Measurements from ENCODE around the gene THYN1.

DNA sequence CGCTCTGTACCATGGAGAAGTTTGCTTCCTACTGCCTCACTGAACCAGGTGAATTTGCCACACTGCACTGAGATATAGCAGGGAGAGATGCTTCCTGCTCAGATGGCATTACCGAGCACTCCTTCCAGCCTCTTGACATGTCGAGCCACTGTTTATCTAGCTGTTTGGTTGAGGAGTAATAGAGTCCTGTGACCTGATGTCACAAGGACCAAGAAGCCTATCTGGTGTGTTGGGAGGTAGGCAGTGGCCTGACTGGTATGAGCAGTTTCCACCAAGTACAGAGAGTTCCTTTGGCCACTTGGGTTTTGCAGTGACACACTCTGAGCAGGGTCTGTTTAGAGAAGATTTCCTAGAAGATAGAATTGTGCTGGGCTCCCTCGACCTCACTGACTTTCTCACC lies 5.4 kb upstream of the THYN1 start:
- TF ChIP-seq, protein P1, sequence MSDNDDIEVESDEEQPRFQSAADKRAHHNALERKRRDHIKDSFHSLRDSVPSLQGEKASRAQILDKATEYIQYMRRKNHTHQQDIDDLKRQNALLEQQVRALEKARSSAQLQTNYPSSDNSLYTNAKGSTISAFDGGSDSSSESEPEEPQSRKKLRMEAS (IDR thresholded peaks at IDR 0.05), result no peak
- TF ChIP-seq, protein P2, sequence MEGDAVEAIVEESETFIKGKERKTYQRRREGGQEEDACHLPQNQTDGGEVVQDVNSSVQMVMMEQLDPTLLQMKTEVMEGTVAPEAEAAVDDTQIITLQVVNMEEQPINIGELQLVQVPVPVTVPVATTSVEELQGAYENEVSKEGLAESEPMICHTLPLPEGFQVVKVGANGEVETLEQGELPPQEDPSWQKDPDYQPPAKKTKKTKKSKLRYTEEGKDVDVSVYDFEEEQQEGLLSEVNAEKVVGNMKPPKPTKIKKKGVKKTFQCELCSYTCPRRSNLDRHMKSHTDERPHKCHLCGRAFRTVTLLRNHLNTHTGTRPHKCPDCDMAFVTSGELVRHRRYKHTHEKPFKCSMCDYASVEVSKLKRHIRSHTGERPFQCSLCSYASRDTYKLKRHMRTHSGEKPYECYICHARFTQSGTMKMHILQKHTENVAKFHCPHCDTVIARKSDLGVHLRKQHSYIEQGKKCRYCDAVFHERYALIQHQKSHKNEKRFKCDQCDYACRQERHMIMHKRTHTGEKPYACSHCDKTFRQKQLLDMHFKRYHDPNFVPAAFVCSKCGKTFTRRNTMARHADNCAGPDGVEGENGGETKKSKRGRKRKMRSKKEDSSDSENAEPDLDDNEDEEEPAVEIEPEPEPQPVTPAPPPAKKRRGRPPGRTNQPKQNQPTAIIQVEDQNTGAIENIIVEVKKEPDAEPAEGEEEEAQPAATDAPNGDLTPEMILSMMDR (IDR thresholded peaks at IDR 0.05; ENCODE audit: low read depth, low read length, missing input control), result no peak
- TF ChIP-seq SP1 (IDR thresholded peaks at IDR 0.05) (no peak), ZBTB33 (IDR thresholded peaks at IDR 0.05) (no peak), GABPA (IDR thresholded peaks at IDR 0.05 in 1 of 2, conservative IDR thresholded peaks at IDR 0.05 in 1 of 2) (no peak)
- TF ChIP-seq, protein P3, sequence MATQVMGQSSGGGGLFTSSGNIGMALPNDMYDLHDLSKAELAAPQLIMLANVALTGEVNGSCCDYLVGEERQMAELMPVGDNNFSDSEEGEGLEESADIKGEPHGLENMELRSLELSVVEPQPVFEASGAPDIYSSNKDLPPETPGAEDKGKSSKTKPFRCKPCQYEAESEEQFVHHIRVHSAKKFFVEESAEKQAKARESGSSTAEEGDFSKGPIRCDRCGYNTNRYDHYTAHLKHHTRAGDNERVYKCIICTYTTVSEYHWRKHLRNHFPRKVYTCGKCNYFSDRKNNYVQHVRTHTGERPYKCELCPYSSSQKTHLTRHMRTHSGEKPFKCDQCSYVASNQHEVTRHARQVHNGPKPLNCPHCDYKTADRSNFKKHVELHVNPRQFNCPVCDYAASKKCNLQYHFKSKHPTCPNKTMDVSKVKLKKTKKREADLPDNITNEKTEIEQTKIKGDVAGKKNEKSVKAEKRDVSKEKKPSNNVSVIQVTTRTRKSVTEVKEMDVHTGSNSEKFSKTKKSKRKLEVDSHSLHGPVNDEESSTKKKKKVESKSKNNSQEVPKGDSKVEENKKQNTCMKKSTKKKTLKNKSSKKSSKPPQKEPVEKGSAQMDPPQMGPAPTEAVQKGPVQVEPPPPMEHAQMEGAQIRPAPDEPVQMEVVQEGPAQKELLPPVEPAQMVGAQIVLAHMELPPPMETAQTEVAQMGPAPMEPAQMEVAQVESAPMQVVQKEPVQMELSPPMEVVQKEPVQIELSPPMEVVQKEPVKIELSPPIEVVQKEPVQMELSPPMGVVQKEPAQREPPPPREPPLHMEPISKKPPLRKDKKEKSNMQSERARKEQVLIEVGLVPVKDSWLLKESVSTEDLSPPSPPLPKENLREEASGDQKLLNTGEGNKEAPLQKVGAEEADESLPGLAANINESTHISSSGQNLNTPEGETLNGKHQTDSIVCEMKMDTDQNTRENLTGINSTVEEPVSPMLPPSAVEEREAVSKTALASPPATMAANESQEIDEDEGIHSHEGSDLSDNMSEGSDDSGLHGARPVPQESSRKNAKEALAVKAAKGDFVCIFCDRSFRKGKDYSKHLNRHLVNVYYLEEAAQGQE (IDR thresholded peaks at IDR 0.05), result no peak

All from liver (tissue), 3 donors.